ENCODE measurements around the gene CD109. TPM values are rescaled to one million over a fixed set of nuclear protein-coding genes. Genes with fewer than 3 reads are reported as not detected.

CD109 gene
- total RNA-seq, 4 donors from 2014 or later, result 7.8 to 19.0 (median 12.7) TPM

DNA sequence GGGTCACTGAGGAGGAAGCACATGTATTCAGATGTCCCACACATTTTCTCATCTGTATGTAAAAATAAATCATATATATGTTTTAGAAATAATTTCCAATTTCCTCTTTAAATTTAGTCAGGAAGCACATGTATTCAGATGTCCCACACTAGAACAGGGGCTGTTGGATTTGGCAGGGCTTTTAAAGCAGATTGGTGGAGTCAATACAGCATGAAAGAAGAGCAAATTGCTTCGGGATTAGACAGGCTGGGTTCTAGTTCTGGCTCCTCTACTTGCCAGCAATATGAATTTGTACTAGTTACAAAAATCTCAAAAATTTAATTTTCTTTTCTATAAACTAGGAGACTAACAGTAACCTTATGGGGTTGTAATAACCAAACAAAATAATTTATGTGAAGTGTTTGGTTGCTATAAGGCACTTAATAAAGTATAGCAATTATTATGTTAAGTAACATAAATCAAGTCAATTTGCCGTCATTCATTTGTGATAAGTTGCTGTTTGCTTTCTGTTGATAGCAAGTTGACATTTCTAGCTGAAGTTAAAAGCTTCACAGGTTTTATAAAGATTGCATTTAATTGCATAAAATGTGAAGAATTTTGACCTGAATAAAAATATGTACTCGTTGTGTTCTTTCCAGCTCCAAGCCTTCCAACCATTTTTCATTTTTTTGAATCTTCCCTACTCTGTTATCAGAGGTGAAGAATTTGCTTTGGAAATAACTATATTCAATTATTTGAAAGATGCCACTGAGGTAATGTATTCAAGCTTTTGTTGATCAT, 88.9 kb downstream of the CD109 start:
- H3K4me1 ChIP-seq, result no peaks in the 10 kb centered on the region
- H3K4me3 ChIP-seq, result no peak overlapping the region
- TF ChIP-seq EP300 (IDR thresholded peaks at IDR 0.05) (no peak), POLR2A (IDR thresholded peaks at IDR 0.05) (no peak)
- TF ChIP-seq, protein P1, sequence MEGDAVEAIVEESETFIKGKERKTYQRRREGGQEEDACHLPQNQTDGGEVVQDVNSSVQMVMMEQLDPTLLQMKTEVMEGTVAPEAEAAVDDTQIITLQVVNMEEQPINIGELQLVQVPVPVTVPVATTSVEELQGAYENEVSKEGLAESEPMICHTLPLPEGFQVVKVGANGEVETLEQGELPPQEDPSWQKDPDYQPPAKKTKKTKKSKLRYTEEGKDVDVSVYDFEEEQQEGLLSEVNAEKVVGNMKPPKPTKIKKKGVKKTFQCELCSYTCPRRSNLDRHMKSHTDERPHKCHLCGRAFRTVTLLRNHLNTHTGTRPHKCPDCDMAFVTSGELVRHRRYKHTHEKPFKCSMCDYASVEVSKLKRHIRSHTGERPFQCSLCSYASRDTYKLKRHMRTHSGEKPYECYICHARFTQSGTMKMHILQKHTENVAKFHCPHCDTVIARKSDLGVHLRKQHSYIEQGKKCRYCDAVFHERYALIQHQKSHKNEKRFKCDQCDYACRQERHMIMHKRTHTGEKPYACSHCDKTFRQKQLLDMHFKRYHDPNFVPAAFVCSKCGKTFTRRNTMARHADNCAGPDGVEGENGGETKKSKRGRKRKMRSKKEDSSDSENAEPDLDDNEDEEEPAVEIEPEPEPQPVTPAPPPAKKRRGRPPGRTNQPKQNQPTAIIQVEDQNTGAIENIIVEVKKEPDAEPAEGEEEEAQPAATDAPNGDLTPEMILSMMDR (IDR thresholded peaks at IDR 0.05), result no peak

GRCh38 chr6:73790574-73790973, 94.6 kb downstream of the CD109 start:
- no peak overlapping the region for H3K27ac ChIP-seq
- no peak for DNase-seq (ENCODE audit: low spot score in 2 of 2)
- H3K36me3 ChIP-seq, result peaks cover 0 to 5% (median 0%) of the 10 kb centered on the region in 3 donors
- H3K27me3 ChIP-seq, result no peaks in the 10 kb centered on the region
- no peak for TF ChIP-seq EP300 (IDR thresholded peaks at IDR 0.05)
- no peaks in the 10 kb centered on the region for H3K4me1 ChIP-seq
- no peaks in the 10 kb centered on the region for H3K9me3 ChIP-seq
- H3K4me3 ChIP-seq, result no peak overlapping the region

More for the DNA sequence above, 88.9 kb downstream of the CD109 start:
- no peak for DNase-seq (ENCODE audit: low spot score in 2 of 2)
- 76 to 81% methylated on average over 3 of the region's 3 CpGs for WGBS, 2 donors
- Histone ChIP-seq H3K9me3 (no peaks in the 10 kb centered on the region), H3K27ac (no peak overlapping the region), H3K36me3 (peaks cover 0 to 5% (median 0%) of the 10 kb centered on the region in 3 donors), H3K27me3 (no peaks in the 10 kb centered on the region)

GRCh38 chr6:73791336-73791735, 95.3 kb downstream of the CD109 start:
- no peak overlapping the region for H3K4me3 ChIP-seq
- DNase-seq (ENCODE audit: low spot score in 2 of 2), result no peak
- H3K36me3 ChIP-seq, result peaks cover 0 to 5% (median 0%) of the 10 kb centered on the region in 3 donors
- no peak overlapping the region for H3K27ac ChIP-seq
- no peaks in the 10 kb centered on the region for H3K9me3 ChIP-seq
- WGBS, 2 donors, result 60 to 61% methylated on average over 6 of the region's 6 CpGs
- TF ChIP-seq POLR2A (IDR thresholded peaks at IDR 0.05) (no peak), EP300 (IDR thresholded peaks at IDR 0.05) (no peak)
- TF ChIP-seq, protein P1 (IDR thresholded peaks at IDR 0.05), result no peak
- H3K4me1 ChIP-seq, result no peaks in the 10 kb centered on the region
- no peaks in the 10 kb centered on the region for H3K27me3 ChIP-seq

DNA sequence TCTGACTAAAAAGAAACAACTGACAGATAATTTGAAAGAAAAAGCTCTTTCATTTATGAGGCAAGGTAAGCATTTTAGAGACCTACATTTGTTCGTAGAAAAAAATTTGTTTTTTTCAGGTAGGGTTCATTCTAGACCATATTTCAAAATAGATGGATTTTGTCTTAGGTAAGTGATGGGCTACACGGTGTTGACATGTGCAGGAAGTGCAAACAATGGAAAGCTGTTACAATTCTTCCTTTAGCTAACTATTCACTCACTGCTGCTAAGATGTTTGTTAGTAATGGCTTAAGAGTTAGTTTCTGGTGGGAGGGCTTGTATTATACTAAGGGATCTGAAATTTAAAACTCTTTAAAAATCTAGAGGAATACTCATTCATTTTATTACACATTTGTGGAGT, 96.7 kb downstream of the CD109 start:
- 77 to 87% methylated on average over 2 of the region's 2 CpGs for WGBS, 2 donors
- TF ChIP-seq POLR2A (IDR thresholded peaks at IDR 0.05) (no peak), EP300 (IDR thresholded peaks at IDR 0.05) (no peak)
- TF ChIP-seq, protein P1 (IDR thresholded peaks at IDR 0.05), result no peak
- H3K27ac ChIP-seq, result no peak overlapping the region
- H3K27me3 ChIP-seq, result no peaks in the 10 kb centered on the region
- H3K9me3 ChIP-seq, result no peaks in the 10 kb centered on the region
- no peaks in the 10 kb centered on the region for H3K36me3 ChIP-seq
- no peak for DNase-seq (ENCODE audit: low spot score in 2 of 2)
- no peaks in the 10 kb centered on the region for H3K4me1 ChIP-seq
- no peak overlapping the region for H3K4me3 ChIP-seq

DNA sequence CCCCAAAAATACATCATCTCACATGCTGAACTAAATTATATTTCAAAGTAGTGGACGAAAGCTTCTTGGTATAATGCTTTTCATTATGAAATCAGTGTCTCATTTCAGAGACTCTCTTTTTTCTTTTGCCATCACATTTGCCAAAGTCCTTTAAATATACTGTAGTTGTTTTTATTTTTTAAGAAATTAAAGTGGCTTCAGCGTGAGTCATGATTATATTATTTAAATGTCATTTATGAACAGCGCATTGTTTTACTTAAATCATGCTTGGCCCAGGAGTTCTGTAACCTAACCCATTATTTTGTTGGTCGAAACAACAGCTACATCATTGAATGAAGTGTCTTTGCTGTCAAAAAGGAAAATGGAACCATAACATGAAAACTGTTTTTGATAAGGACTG, 100.9 kb downstream of the CD109 start:
- Histone ChIP-seq H3K36me3 (no peaks in the 10 kb centered on the region), H3K27ac (no peak overlapping the region), H3K27me3 (no peaks in the 10 kb centered on the region), H3K9me3 (no peaks in the 10 kb centered on the region), H3K4me1 (no peaks in the 10 kb centered on the region), H3K4me3 (no peak overlapping the region)
- TF ChIP-seq, protein P1 (IDR thresholded peaks at IDR 0.05), result no peak
- no peak for TF ChIP-seq POLR2A (IDR thresholded peaks at IDR 0.05)
- DNase-seq (ENCODE audit: low spot score in 2 of 2), result no peak
- WGBS, 2 donors, result 52 to 56% methylated on average over 4 of the region's 4 CpGs
